GM13977 (cell line): Measurements from ENCODE around the gene AHDC1.
"Not testable (repeated sequence)": the region's sequence is repeated elsewhere in the genome, so short reads cannot be mapped to it uniquely, and the experiment has no call there.

Experiments used
- DNase-seq: peaks from one replicate; pipeline ENCODE4 v3.0.0; 2012; ENCODE audit warnings: low spot score
- CTCF ChIP-seq: IDR thresholded peaks from 2 replicates; pipeline ENCODE4 v1.5.1; 2012; ENCODE audit warnings: mild to moderate bottlenecking, control low read depth; ENCODE audit not compliant: insufficient read depth; ENCODE audit errors: extremely low read depth, missing control alignments
- in situ Hi-C: fragments of 300-500 bp; cut with MboI; formaldehyde crosslinking; loops from one replicate; pipeline ENCODE4 v1.12.0; 2022; ENCODE audit warnings: low sequenced_read_pairs, low pct_unique_long_range_greater_than_20kb, mixed read lengths, inconsistent platforms; ENCODE audit not compliant: unreplicated experiment

AHDC1 gene

GRCh38 chr1:27632387-27633297, 28.7 kb upstream of the AHDC1 start:
- in situ Hi-C loops: no loop called here
- DNase-seq: peak; percentile 80
- TF ChIP-seq CTCF: no peak

- no peak for DNase-seq
- no peak for TF ChIP-seq CTCF
- in situ Hi-C loops: no loop called here
Observed at GRCh38 chr1:27630859-27631491, 27.0 kb upstream of the AHDC1 start.

- no peak for DNase-seq
- TF ChIP-seq CTCF: no peak
- in situ Hi-C loops: no loop called here
Observed at GRCh38 chr1:27628712-27629111, 24.8 kb upstream of the AHDC1 start.

GRCh38 chr1:27627733-27628132, 23.8 kb upstream of the AHDC1 start:
- in situ Hi-C loops, DNase-seq: not testable (repeated sequence)

- DNase-seq: no peak
- no peak for TF ChIP-seq CTCF
- in situ Hi-C loops: no loop called here
Observed at GRCh38 chr1:27627061-27627460, 23.1 kb upstream of the AHDC1 start.

GRCh38 chr1:27626031-27626935, 22.3 kb upstream of the AHDC1 start:
- DNase-seq: no peak
- in situ Hi-C loops: no loop called here
- TF ChIP-seq CTCF: no peak
